Spinal cord (tissue), 10 donors: Measurements from ENCODE around the gene RPUSD3. TPM values are rescaled to one million over a fixed set of nuclear protein-coding genes. Genes with fewer than 3 reads are reported as not detected.
"Not testable (repeated sequence)": the region's sequence is repeated elsewhere in the genome, so short reads cannot be mapped to it uniquely, and the experiment has no call there.

Experiments used
- DNase-seq, 6 donors: peaks; one replicate each; pipeline versions ENCODE4 v3.0.0 to v3.0.0-alpha.2; 2013 to 2015; ENCODE audit warnings: low spot score in 6 of 6, low read depth in 4 of 6
- H3K27ac ChIP-seq: one replicate; pipeline ENCODE4 v1.5.1; 2013; ENCODE audit warnings: low read depth, low read length, control low read depth
- H3K27me3 ChIP-seq: one replicate; pipeline ENCODE4 v1.6.1; 2013; ENCODE audit warnings: low read length; ENCODE audit not compliant: control insufficient read depth, insufficient read depth
- H3K36me3 ChIP-seq: one replicate; pipeline ENCODE4 v1.6.1; 2013; ENCODE audit warnings: low read length; ENCODE audit not compliant: control insufficient read depth, insufficient read depth
- H3K4me1 ChIP-seq: one replicate; pipeline ENCODE4 v1.6.1; 2013; ENCODE audit warnings: low read length; ENCODE audit not compliant: control insufficient read depth, insufficient read depth
- H3K4me3 ChIP-seq: one replicate; pipeline ENCODE4 v1.5.1; 2013; ENCODE audit warnings: low read depth, low read length, control low read depth
- H3K9me3 ChIP-seq: one replicate; pipeline ENCODE4 v1.6.1; 2013; ENCODE audit warnings: low read length; ENCODE audit not compliant: control insufficient read depth, insufficient read depth
- WGBS: methylation state at CpG from one replicate; pipeline ENCODE4 v1.1.5; 2013; ENCODE audit warnings: missing lambda C conversion rate; ENCODE audit not compliant: insufficient coverage; 5-methylcytosine and 5-hydroxymethylcytosine counted together
- polyA plus RNA-seq, 2 donors: library from polyadenylated mRNA; unstranded; fragments of 120-200 nt; gene quantifications; one replicate each; pipeline ENCODE4 v1.2.1, GENCODE V29; 2013; ENCODE audit not compliant: insufficient read length in 2 of 2
- total RNA-seq, 2 donors: library from RNA; depleted of rRNA in 1 of 2; stranded (reverse); fragments of 120-200 nt in 1 of 2; fragments of >200 nt in 1 of 2; gene quantifications; one replicate each; pipeline versions ENCODE4 v1.2.3 to v1.2.4, GENCODE V29; 2013 to 2014
- donor health status: healthy.

The RPUSD3 gene
- total and polyA plus RNA-seq, 4 donors: 19.2 to 53.8 (median 42.4) TPM

DNA sequence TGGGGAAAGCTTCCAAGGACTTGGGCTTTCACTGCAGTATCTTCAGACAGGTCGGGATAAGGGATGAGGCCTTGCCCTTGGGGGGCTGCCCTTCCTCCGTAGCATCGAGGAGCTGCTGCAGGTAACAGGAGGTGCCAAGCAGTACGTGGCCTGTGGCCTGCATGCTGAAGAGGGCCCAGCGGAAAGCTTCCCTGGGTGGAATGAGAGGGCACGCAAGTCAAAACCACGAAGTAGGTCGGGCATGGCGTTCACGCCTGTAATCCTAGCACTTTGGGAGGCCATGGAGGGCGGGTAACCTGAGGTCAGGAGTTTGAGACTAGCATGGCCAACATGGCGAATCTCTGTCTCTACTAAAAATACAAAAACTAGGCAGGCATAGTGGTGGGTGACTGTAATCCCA lies 23.3 kb upstream of the RPUSD3 start:
- 97% methylated on average over 12 of the region's 12 CpGs for WGBS
- peaks cover 41% of the 10 kb centered on the region for H3K4me1 ChIP-seq

DNA sequence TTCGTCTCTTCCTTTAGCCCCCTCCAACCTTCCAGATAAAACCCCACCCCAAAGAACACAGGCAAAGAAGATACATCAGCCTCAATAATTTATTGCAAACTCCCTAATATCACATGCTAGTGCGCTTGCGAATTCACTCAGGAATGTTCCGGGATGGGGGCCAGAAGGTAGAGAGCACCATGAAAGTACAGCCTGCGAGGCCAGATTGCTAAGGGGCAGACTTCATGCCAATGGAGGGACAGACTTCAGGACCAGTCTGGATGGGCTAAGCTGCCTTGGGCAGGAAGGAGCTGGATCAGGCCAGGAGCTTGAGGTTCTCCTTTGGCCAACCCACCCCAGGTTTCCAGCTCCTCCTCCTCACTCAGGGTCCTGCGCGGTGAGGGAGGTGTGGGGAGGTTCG lies 22.8 kb upstream of the RPUSD3 start:
- no peaks in the 10 kb centered on the region for H3K9me3 ChIP-seq
- H3K4me3 ChIP-seq: no peak overlapping the region
- no peaks in the 10 kb centered on the region for H3K27me3 ChIP-seq
- no peak overlapping the region for H3K27ac ChIP-seq
- no peak for DNase-seq
- peaks cover 2% of the 10 kb centered on the region for H3K36me3 ChIP-seq
- WGBS: 79% methylated on average over 5 of the region's 8 CpGs
- H3K4me1 ChIP-seq: peaks cover 42% of the 10 kb centered on the region

More for the DNA sequence above, 23.3 kb upstream of the RPUSD3 start:
- peaks cover 2% of the 10 kb centered on the region for H3K36me3 ChIP-seq
- no peaks in the 10 kb centered on the region for H3K27me3 ChIP-seq
- H3K4me3 ChIP-seq: no peak overlapping the region
- DNase-seq: no peak
- no peaks in the 10 kb centered on the region for H3K9me3 ChIP-seq
- no peak overlapping the region for H3K27ac ChIP-seq

DNA sequence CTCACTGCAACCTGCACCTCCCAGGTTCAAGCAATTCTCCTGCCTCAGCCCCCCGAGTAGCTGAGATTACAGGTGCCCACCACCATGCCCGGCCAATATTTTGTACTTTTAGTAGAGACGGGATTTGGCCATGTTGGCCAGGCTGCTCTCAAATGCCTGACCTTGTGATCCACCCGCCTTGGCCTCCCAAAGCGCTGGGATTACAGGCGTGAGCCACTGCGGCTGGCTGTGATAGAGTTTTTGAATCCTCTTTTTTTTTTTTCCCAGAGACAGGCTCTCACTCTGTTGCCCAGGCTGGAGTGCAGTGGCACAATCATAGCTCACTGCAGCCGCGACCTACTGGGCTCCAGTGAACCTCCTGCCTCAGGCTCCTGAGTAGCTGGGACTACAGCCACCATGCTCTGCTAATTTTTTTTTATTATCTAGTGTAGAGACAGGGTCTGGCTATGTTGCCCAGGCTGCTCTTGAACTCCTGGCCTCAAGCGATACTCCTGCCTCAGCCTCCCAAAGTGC lies 21.4 kb upstream of the RPUSD3 start:
- H3K9me3 ChIP-seq, H3K27me3 ChIP-seq, DNase-seq, H3K36me3 ChIP-seq, H3K4me3 ChIP-seq: not testable (repeated sequence)
- Histone ChIP-seq H3K4me1 (peaks cover 42% of the 10 kb centered on the region), H3K27ac (peak overlapping the region; percentile 97)
- 68% methylated on average over 6 of the region's 10 CpGs for WGBS

- H3K27me3 ChIP-seq: no peaks in the 10 kb centered on the region
- 17% methylated on average over 10 of the region's 16 CpGs for WGBS
- peaks cover 42% of the 10 kb centered on the region for H3K4me1 ChIP-seq
- H3K36me3 ChIP-seq: peaks cover 2% of the 10 kb centered on the region
- DNase-seq: peak; percentile 79 to 95 (median 84)
- H3K9me3 ChIP-seq: no peaks in the 10 kb centered on the region
- H3K27ac ChIP-seq: peak overlapping the region; percentile 97
- peak overlapping the region; percentile 24 for H3K4me3 ChIP-seq
These were observed 20.6 kb upstream of the RPUSD3 start for GRCh38 chr3:9864200-9864927.

DNA sequence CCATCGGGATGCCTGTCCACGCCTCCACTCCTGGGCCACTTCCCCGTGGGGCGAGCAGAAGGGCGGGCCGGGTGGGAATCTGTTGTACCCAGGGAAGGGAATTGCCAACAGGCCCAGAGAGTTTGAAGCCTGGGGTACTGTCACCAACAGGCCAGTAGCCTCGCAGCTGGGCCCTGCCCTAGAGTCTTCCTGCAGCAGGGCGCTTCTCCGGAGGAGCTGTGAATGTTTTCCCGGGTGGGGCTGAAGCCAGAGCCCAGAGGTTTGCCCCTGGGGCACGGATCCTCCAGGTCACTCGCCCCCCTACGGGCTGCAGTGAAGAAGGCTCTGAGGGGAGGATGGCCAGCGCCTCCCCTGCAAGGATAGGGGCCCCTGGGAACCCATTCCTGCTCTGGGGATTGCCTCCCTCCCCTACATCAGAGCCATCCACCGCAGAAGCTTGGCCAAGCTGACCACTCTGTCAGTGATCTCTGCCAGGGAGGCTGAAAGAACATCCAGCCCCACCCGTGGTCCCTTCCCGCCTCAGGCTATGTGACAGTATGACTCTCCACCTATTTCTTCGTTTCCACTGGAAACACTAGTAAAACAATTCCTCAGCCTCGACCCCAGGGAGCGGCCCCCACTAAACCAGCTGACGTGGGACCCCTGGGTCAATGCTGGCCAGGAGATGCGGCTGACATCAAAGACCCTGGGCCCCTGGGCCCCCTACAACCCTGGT lies 19.4 kb upstream of the RPUSD3 start:
- WGBS: 64% methylated on average over 22 of the region's 22 CpGs
- no peaks in the 10 kb centered on the region for H3K27me3 ChIP-seq
- peak overlapping the region; percentile 97 for H3K27ac ChIP-seq
- no peak overlapping the region for H3K4me3 ChIP-seq
- H3K36me3 ChIP-seq: peaks cover 2% of the 10 kb centered on the region
- DNase-seq: no peak
- peaks cover 42% of the 10 kb centered on the region for H3K4me1 ChIP-seq
- H3K9me3 ChIP-seq: no peaks in the 10 kb centered on the region

DNA sequence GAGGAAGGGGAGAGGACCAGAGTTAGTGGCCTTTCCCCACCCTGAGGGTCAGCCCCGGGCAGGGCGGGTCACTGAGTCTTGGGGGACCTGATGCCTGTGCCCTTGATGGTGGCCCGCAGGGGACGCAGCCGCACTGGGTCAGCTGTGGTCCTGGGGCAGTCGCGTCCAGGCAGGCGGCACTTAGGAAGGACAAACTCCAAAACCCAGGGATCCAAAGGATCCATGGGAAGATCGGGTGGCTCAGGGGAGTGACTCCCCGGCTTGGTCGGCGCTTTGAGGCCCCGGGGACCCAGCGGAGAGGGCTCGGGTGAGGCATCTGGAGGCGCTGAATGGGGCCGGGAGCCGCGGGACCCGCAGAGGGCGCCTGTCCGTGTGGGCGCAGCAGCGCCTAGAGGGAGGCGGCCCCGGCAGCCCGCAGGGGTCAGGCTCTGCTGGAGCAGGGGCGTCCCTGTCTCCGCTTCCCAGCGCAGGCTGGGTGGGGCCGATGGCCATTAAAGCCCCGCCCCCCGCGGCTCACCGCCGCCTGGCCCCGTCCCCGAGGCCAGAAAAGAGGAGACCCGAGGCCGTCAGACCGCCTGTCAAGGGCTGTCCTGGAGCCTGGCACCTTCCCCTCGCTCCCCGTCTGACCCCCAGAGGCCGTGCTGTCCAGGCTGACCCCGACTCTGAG lies 18.7 kb upstream of the RPUSD3 start:
- WGBS: 20% methylated on average over 45 of the region's 45 CpGs
- H3K27me3 ChIP-seq: no peaks in the 10 kb centered on the region
- H3K4me3 ChIP-seq: no peak overlapping the region
- peak in 2 of 6 donors; percentile 4 to 43 for DNase-seq
- peaks cover 2% of the 10 kb centered on the region for H3K36me3 ChIP-seq
- peaks cover 42% of the 10 kb centered on the region for H3K4me1 ChIP-seq
- H3K27ac ChIP-seq: peak overlapping the region; percentile 97
- no peaks in the 10 kb centered on the region for H3K9me3 ChIP-seq

- Histone ChIP-seq H3K9me3 (no peaks in the 10 kb centered on the region), H3K36me3 (peaks cover 2% of the 10 kb centered on the region), H3K27ac (no peak overlapping the region), H3K4me1 (peaks cover 39% of the 10 kb centered on the region), H3K27me3 (no peaks in the 10 kb centered on the region), H3K4me3 (no peak overlapping the region)
- WGBS: 88% methylated on average over 5 of the region's 5 CpGs
- no peak for DNase-seq
These were observed 17.9 kb upstream of the RPUSD3 start for GRCh38 chr3:9861626-9862130.

GRCh38 chr3:9861201-9861600 lies 17.4 kb upstream of the RPUSD3 start:
- Histone ChIP-seq H3K9me3 (no peaks in the 10 kb centered on the region), H3K27me3 (no peaks in the 10 kb centered on the region), H3K4me3 (no peak overlapping the region), H3K27ac (no peak overlapping the region), H3K36me3 (peaks cover 2% of the 10 kb centered on the region), H3K4me1 (peaks cover 39% of the 10 kb centered on the region)
- no peak for DNase-seq
- 88% methylated on average over 1 of the region's 4 CpGs for WGBS

GRCh38 chr3:9859530-9860025 lies 15.8 kb upstream of the RPUSD3 start:
- WGBS: 93% methylated on average over 12 of the region's 12 CpGs
- H3K4me1 ChIP-seq: peaks cover 26% of the 10 kb centered on the region
- H3K27ac ChIP-seq: no peak overlapping the region
- H3K9me3 ChIP-seq: no peaks in the 10 kb centered on the region
- DNase-seq: no peak
- H3K4me3 ChIP-seq: no peak overlapping the region
- no peaks in the 10 kb centered on the region for H3K27me3 ChIP-seq
- H3K36me3 ChIP-seq: peaks cover 2% of the 10 kb centered on the region
